ENCODE measurements around the gene CDH23.

Gene CDH23

DNA sequence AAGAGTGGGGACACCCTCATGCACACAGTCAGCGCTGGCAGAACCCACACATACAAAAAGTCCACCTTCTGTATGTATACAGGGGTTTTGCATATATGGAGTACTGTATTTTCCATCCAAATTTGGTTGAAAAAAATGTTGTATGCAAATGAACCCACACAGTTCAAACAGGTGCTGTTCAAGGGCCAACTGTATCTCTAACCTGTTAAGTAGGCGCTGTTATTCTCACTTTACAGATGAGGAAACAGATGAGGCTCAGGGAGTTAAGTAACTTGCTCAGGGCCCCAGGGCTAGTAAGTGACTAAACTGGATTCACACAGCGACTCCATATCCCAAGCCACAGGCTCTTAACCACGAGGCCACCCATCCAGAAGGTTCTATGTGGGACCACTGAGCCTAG, 252.9 kb downstream of the CDH23 start:
- TF ChIP-seq, protein P1, sequence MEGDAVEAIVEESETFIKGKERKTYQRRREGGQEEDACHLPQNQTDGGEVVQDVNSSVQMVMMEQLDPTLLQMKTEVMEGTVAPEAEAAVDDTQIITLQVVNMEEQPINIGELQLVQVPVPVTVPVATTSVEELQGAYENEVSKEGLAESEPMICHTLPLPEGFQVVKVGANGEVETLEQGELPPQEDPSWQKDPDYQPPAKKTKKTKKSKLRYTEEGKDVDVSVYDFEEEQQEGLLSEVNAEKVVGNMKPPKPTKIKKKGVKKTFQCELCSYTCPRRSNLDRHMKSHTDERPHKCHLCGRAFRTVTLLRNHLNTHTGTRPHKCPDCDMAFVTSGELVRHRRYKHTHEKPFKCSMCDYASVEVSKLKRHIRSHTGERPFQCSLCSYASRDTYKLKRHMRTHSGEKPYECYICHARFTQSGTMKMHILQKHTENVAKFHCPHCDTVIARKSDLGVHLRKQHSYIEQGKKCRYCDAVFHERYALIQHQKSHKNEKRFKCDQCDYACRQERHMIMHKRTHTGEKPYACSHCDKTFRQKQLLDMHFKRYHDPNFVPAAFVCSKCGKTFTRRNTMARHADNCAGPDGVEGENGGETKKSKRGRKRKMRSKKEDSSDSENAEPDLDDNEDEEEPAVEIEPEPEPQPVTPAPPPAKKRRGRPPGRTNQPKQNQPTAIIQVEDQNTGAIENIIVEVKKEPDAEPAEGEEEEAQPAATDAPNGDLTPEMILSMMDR (IDR thresholded peaks at IDR 0.05; ENCODE audit: insufficient read depth, low read length, missing control alignments) = no peak
- H3K4me3 ChIP-seq (ENCODE audit: low read depth, low read length) = no peak overlapping the region
- DNase-seq (ENCODE audit: low read depth, low spot score) = no peak
- ChIA-PET CTCF (no interaction called here), POLR2A (no interaction called here)

DNA sequence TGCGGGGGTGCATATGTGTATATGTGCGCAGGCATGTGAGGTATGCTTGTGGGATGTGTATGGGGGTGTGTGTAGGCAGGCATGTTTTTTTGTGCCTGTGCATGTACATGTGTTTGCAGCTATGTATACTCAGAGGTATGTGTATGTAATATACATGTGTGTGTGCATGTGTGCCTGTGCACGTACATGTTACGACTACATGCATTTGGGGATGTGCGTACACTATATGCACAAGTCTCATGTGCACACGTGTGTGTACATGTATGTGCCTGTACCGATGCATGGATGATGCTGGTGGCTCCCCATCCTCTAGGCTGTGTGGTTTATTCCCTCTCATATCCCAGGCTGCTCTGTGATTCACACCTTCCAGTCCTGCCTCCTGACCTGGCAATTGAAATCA, 253.7 kb downstream of the CDH23 start:
- POLR2A ChIA-PET = no interaction called here
- DNase-seq (ENCODE audit: low read depth, low spot score) = no peak
- CTCF ChIA-PET = no interaction called here
- TF ChIP-seq, protein P1 (IDR thresholded peaks at IDR 0.05; ENCODE audit: insufficient read depth, low read length, missing control alignments) = no peak
- no peak overlapping the region for H3K4me3 ChIP-seq (ENCODE audit: low read depth, low read length)

DNA sequence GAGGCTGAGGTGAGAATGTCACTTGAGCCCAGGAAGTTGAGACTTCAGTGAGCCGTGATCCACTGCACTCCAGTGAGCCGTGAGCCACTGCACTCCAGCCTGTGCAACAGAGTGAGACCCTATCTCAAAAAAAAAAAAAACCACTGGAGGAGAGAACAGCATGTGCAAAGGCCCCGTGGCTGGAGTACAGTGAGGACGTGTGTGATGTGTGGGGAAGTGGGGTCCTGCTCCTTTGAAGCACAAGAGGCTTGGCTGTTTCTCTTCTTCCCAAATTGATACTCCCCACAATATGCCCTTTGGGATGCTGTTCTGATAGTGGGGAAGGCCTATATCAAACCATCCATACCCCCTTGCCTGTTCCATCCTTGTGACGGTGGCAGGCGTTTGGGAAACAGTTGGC, 254.7 kb downstream of the CDH23 start:
- ChIA-PET POLR2A (no interaction called here), CTCF (no interaction called here)
- DNase-seq (ENCODE audit: low read depth, low spot score) = no peak
- no peak overlapping the region for H3K4me3 ChIP-seq (ENCODE audit: low read depth, low read length)
- TF ChIP-seq, protein P1 (IDR thresholded peaks at IDR 0.05; ENCODE audit: insufficient read depth, low read length, missing control alignments) = no peak

DNA sequence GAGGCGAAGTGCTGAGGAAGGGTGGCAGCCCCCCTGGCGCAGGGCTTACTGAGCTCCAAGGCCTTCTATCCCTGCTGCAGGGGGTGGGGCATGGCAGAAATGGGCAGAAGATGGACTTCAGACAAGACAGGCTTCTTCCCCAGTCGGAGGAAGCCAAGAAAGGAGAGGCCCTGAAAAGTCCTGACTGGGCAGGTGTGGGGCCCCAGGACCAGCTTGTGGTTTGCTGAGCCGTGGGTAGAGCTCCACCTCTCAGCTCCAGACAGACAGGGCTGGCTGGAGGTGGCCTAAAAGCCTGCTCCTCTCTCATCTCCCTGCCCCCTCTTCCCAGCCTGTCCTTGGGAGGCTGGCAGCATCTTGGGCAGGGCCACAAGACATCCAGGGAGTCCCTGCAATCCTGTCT, 255.2 kb downstream of the CDH23 start:
- no peak for DNase-seq (ENCODE audit: low read depth, low spot score)
- H3K4me3 ChIP-seq (ENCODE audit: low read depth, low read length) = no peak overlapping the region
- TF ChIP-seq, protein P1 (IDR thresholded peaks at IDR 0.05; ENCODE audit: insufficient read depth, low read length, missing control alignments) = no peak
- CTCF ChIA-PET = no interaction called here
- POLR2A ChIA-PET = no interaction called here

DNA sequence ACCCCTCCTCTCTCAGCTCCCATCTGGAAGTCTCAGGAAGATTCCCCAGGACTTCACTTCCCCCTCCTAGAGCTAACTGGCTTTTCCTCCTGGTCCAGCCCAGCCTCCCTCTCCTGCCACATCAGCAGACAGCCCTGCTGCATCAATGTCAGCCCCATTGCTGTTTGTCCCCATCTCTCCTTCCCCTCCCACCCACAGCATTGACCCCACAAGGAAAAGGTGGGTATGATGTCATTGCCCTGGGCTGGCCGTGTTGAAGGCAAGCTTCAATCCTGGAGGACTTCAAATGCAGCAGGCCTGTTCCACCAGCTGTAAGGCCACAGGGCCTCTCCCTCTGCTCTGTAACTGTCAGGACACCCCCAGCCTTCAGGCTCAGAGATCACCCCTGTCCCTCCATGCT, 256.3 kb downstream of the CDH23 start:
- ChIA-PET CTCF (no interaction called here), POLR2A (no interaction called here)
- TF ChIP-seq, protein P1 (IDR thresholded peaks at IDR 0.05; ENCODE audit: insufficient read depth, low read length, missing control alignments) = no peak
- DNase-seq (ENCODE audit: low read depth, low spot score) = no peak
- no peak overlapping the region for H3K4me3 ChIP-seq (ENCODE audit: low read depth, low read length)

DNA sequence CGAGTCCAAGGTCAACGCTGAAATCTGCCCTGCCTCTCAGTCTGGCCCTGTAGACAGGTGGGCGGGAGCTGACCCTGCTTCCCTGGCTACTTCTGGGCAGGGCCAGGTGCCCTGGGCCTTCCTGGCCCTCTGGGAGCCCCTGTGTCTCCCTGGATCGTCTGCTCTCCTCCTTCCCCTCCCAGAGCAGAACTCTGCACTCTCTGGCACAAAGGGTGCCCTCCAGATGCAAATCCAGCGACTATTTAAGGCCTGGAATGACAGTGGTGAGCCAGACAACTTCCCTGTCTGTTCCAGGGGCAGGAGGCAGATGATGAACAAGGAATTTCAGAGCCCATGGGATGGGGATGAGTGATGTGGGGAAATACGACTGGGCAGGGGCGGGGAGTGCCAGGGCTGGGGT, 259.5 kb downstream of the CDH23 start:
- TF ChIP-seq, protein P1 (IDR thresholded peaks at IDR 0.05; ENCODE audit: insufficient read depth, low read length, missing control alignments) = no peak
- DNase-seq (ENCODE audit: low read depth, low spot score) = no peak
- ChIA-PET CTCF (interaction anchor here (1.2 kb wide), 1 partner anchor 156 kb away, joined by 3 read pairs; no protein-coding TSS in a partner anchor), POLR2A (no interaction called here)
- no peak overlapping the region for H3K4me3 ChIP-seq (ENCODE audit: low read depth, low read length)
